BLaER1 treated with 17β-estradiol and CSF1 and Interleukin-3, amounts not matched to agents 10 nM and 100 nM (cell line): Measurements from ENCODE around the gene GYPC.

Experiments used
- H3K27ac ChIP-seq, 11 experiments: shearing (Covaris generic); formaldehyde crosslinking; 2 replicates each; pipeline ENCODE4 v1.8.1; 2022
- H3K27me3 ChIP-seq, 11 experiments: shearing (Covaris generic); formaldehyde crosslinking; 2 replicates each; pipeline ENCODE4 v1.8.1; 2022
- H3K36me3 ChIP-seq, 11 experiments: shearing (Covaris generic); formaldehyde crosslinking; 2 replicates each; pipeline ENCODE4 v1.8.1; 2022
- H3K4me1 ChIP-seq, 10 experiments: shearing (Covaris generic); formaldehyde crosslinking; 2 replicates each; pipeline ENCODE4 v1.8.1; 2022
- H3K4me2 ChIP-seq, 11 experiments: shearing (Covaris generic); formaldehyde crosslinking; 2 replicates each; pipeline ENCODE4 v1.8.1; 2022
- H3K4me3 ChIP-seq, 10 experiments: shearing (Covaris generic); formaldehyde crosslinking; 2 replicates each; pipeline ENCODE4 v1.8.1; 2022
- H3K9ac ChIP-seq, 11 experiments: shearing (Covaris generic); formaldehyde crosslinking; 2 replicates each; pipeline ENCODE4 v1.8.1; 2022
- H3K9me3 ChIP-seq, 11 experiments: shearing (Covaris generic); formaldehyde crosslinking; replicated peaks in 1 of 11; 2 replicates each; pipeline ENCODE4 v1.8.1; 2022
- H4K20me1 ChIP-seq, 11 experiments: shearing (Covaris generic); formaldehyde crosslinking; 2 replicates each; pipeline ENCODE4 v1.8.1; 2022
- Cebpa-rat ChIP-seq, 11 experiments: shearing (Covaris generic); IDR thresholded peaks; 2 replicates each; pipeline ENCODE4 v1.8.1; 2022

GYPC gene

GRCh38 chr2:126665483-126665882, 9.5 kb downstream of the GYPC start:
- TF ChIP-seq Cebpa-rat (IDR thresholded peaks at IDR 0.05), result no peak
- peaks cover 57 to 92% (median 78%) of the 10 kb centered on the region in 10 experiments for H3K4me1 ChIP-seq
- no peaks in the 10 kb centered on the region for H3K27me3 ChIP-seq
- peak overlapping the region; percentile 60 to 99 (median 95) for H3K4me2 ChIP-seq
- peak overlapping the region in 8 of 11 experiments; percentile 35 to 100 (median 65); a peak in 15 of 22 replicates for H3K27ac ChIP-seq
- peaks cover 0 to 8% (median 5%) of the 10 kb centered on the region in 11 experiments; a peak in 11 of 22 replicates for H3K9me3 ChIP-seq
- peak overlapping the region in 9 of 11 experiments; percentile 3 to 69 (median 20); a peak in 12 of 22 replicates for H3K9ac ChIP-seq
- H4K20me1 ChIP-seq, result peaks cover 54 to 100% (median 100%) of the 10 kb centered on the region in 11 experiments; a peak in 20 of 22 replicates
- peaks cover 24 to 100% (median 81%) of the 10 kb centered on the region in 11 experiments for H3K36me3 ChIP-seq
- no peak overlapping the region; a peak in 1 of 20 replicates for H3K4me3 ChIP-seq

- peak overlapping the region in 1 of 11 experiments; percentile 35; a peak in 1 of 22 replicates for H3K9ac ChIP-seq
- TF ChIP-seq Cebpa-rat (IDR thresholded peaks at IDR 0.05), result no peak
- no peaks in the 10 kb centered on the region for H3K27me3 ChIP-seq
- H3K4me1 ChIP-seq, result peaks cover 30 to 64% (median 51%) of the 10 kb centered on the region in 10 experiments
- H3K4me2 ChIP-seq, result peak overlapping the region in 4 of 11 experiments; percentile 2 to 44 (median 8); a peak in 7 of 22 replicates
- peaks cover 54 to 100% (median 100%) of the 10 kb centered on the region in 11 experiments; a peak in 20 of 22 replicates for H4K20me1 ChIP-seq
- peaks cover 0 to 34% (median 30%) of the 10 kb centered on the region in 11 experiments; a peak in 20 of 22 replicates for H3K9me3 ChIP-seq
- H3K27ac ChIP-seq, result peak overlapping the region in 4 of 11 experiments; percentile 8 to 50 (median 20); a peak in 4 of 22 replicates
- peaks cover 47 to 100% (median 90%) of the 10 kb centered on the region in 11 experiments for H3K36me3 ChIP-seq
- no peak overlapping the region for H3K4me3 ChIP-seq
These were observed 12.3 kb downstream of the GYPC start for GRCh38 chr2:126668254-126668653.

GRCh38 chr2:126669772-126670171, 13.8 kb downstream of the GYPC start:
- Histone ChIP-seq H3K4me1 (peaks cover 15 to 49% (median 36%) of the 10 kb centered on the region in 10 experiments), H3K27ac (peak overlapping the region in 3 of 11 experiments; percentile 23 to 30 (median 27); a peak in 2 of 22 replicates), H4K20me1 (peaks cover 51 to 100% (median 100%) of the 10 kb centered on the region in 11 experiments; a peak in 20 of 22 replicates), H3K36me3 (peaks cover 62 to 100% (median 95%) of the 10 kb centered on the region in 11 experiments), H3K4me3 (no peak overlapping the region; a peak in 1 of 20 replicates), H3K9me3 (peaks cover 13 to 50% (median 45%) of the 10 kb centered on the region in 11 experiments), H3K27me3 (no peaks in the 10 kb centered on the region), H3K4me2 (no peak overlapping the region), H3K9ac (no peak overlapping the region)
- TF ChIP-seq Cebpa-rat (IDR thresholded peaks at IDR 0.05), result no peak

DNA sequence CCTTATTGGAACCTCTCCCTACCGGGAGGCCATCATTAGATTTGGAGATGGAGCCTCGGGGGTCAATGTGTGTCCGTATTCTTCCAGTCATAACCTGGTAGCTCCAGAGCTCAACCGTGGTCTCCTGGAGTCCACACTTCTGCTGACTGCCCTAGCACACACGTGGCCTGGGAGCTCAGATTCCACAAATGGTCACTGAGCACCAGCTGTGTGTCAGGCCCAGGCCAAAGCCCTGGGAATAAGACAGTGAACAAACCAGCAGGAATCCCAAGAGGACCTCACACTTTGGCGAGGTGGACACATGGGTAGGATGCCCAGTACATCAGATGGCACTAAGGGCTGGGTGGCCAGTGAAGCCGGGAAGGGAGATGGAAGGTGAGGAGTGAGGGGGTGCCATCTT, 15.5 kb downstream of the GYPC start:
- Histone ChIP-seq H3K4me1 (peaks cover under 1 to 39% (median 24%) of the 10 kb centered on the region in 10 experiments; a peak in 17 of 20 replicates), H3K27me3 (no peaks in the 10 kb centered on the region), H4K20me1 (peaks cover 44 to 100% (median 100%) of the 10 kb centered on the region in 11 experiments; a peak in 20 of 22 replicates), H3K4me3 (no peak overlapping the region), H3K4me2 (no peak overlapping the region), H3K27ac (no peak overlapping the region), H3K36me3 (peaks cover 79 to 100% (median 99%) of the 10 kb centered on the region in 11 experiments), H3K9ac (no peak overlapping the region), H3K9me3 (peaks cover 27 to 61% (median 59%) of the 10 kb centered on the region in 11 experiments)
- TF ChIP-seq Cebpa-rat (IDR thresholded peaks at IDR 0.05), result no peak

GRCh38 chr2:126672980-126673605, 17.1 kb downstream of the GYPC start:
- H3K27me3 ChIP-seq, result no peaks in the 10 kb centered on the region
- H3K9ac ChIP-seq, result no peak overlapping the region
- peaks cover 44 to 100% (median 100%) of the 10 kb centered on the region in 11 experiments; a peak in 20 of 22 replicates for H4K20me1 ChIP-seq
- peak overlapping the region in 1 of 10 experiments; percentile 5; a peak in 1 of 20 replicates for H3K4me3 ChIP-seq
- peaks cover 6 to 44% (median 27%) of the 10 kb centered on the region in 10 experiments; a peak in 17 of 20 replicates for H3K4me1 ChIP-seq
- no peak for TF ChIP-seq Cebpa-rat (IDR thresholded peaks at IDR 0.05)
- H3K4me2 ChIP-seq, result no peak overlapping the region
- H3K9me3 ChIP-seq, result peaks cover 27 to 61% (median 59%) of the 10 kb centered on the region in 11 experiments
- peaks cover 81 to 100% (median 94%) of the 10 kb centered on the region in 11 experiments for H3K36me3 ChIP-seq
- no peak overlapping the region for H3K27ac ChIP-seq

DNA sequence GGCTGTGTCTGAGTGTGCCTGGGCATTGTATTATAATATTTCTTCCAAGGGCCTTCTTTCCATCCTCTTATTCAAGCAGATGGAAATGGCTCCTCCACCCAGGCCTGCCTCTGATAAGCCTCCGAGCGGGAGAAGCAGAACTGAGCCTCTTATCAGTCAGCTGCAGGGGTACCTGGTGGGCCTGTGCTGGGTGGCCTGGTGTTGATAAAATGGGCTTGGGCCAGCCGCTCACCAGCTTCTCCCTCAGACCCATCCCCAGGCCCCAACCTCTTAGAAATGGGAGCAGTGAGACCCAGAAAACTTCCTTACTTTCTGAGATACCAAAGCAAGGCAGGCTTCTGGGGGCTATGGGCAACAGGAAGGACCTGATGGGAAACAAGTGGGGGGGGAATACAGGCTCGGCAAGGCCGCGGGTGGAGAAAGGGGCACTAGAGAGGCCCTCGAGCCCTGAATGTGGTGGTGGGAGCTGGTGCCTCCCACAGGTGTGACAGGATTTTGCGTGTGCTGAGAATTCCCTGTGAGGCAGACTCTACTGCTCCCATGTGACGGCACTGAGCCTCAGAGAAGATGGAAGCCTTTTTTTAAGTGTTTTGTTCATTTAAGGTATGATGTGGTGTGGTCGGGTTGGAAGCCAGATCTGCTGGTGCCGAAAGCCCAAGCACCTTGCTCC, 18.3 kb downstream of the GYPC start:
- Histone ChIP-seq H4K20me1 (peaks cover 43 to 100% (median 100%) of the 10 kb centered on the region in 11 experiments; a peak in 20 of 22 replicates), H3K4me1 (peaks cover 6 to 42% (median 28%) of the 10 kb centered on the region in 10 experiments; a peak in 17 of 20 replicates), H3K4me2 (no peak overlapping the region), H3K27ac (no peak overlapping the region), H3K27me3 (no peaks in the 10 kb centered on the region), H3K4me3 (0 out of 20 replicates have a peak overlapping the region, but pooled peaks of 2 of the 10 experiments have one; percentile 0 to 2), H3K9ac (no peak overlapping the region), H3K36me3 (peaks cover 81 to 100% (median 94%) of the 10 kb centered on the region in 11 experiments), H3K9me3 (peaks cover 27 to 61% (median 59%) of the 10 kb centered on the region in 11 experiments)
- TF ChIP-seq Cebpa-rat (IDR thresholded peaks at IDR 0.05), result no peak

DNA sequence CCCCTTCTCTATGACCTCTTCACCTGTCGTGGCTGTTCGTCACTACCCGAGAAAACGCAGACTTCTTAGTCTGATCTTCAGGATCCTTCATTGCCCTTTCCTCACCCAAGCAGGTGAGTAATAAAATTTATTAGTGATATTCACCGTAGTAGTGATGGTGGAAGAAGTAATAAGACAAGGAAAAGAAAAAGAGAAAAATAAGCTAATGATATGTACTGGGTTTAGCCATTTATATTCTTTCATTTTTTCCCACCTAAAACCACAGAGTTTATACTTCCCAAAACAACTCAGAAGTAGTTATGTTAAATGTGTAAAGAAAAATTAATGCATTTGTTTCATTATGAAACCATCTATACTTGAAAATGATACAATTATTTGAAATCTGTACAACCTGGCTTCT, 19.7 kb downstream of the GYPC start:
- TF ChIP-seq Cebpa-rat (IDR thresholded peaks at IDR 0.05), result no peak
- Histone ChIP-seq H3K4me3 (no peak overlapping the region; a peak in 1 of 20 replicates), H3K27ac (no peak overlapping the region), H3K9ac (no peak overlapping the region), H3K4me2 (peak overlapping the region in 2 of 11 experiments; percentile 3 to 36; a peak in 3 of 22 replicates), H3K4me1 (peaks cover 6 to 33% (median 28%) of the 10 kb centered on the region in 10 experiments; a peak in 17 of 20 replicates), H3K36me3 (peaks cover 81 to 100% (median 94%) of the 10 kb centered on the region in 11 experiments), H4K20me1 (peaks cover 29 to 100% (median 100%) of the 10 kb centered on the region in 11 experiments; a peak in 20 of 22 replicates), H3K27me3 (no peaks in the 10 kb centered on the region), H3K9me3 (peaks cover 27 to 54% (median 52%) of the 10 kb centered on the region in 11 experiments)
